ENCODE data around the gene KCNIP2. TPM values are rescaled to one million over a fixed set of nuclear protein-coding genes. Genes with fewer than 3 reads are reported as not detected.

KCNIP2 gene
- polyA plus RNA-seq, 3 donors: 3.8 to 8.4 (median 7.3) TPM

DNA sequence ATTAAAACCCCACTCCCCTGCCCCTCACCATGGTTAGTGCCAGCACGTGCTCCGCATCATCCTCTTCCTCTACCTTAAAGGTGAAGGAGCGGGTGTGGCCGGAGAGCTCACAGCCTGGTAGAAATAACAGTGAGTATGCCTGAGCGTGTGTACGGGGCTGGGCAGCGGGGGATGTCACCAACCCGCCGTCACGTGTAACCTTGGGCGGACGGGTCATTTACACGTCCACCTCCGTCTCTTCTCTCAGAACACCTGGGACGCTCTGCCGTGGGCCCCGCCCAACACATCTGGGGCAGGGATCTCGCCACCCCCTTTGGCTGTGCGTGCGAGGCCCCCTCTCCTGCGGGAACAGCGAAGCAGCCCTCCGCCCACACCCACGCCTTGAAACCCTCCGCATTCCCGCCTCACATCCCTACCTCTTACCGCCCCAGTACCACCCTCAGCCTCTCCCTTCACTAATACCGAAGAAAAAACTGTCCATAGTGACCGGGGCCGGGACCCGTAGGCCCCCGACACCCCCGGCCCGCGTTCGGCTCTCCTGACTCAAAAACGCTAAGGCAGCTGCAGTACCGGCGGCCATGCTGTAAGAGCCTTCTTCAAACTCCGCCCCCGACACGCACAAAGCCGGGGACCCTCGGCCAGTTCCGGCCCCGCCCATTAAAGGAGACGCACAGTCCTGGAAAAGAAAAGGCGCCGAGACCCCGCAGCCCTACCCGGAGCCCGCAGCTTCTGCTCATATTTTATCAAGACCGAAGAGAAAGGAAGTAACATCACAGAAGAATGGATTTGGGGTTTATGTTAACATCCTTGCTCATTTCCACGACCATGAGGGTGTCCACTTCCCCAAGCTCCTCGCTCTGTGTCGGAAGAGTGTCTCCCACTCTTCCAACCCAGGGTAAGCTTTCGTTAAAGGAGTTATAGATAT, 60.5 kb downstream of the KCNIP2 start, which contains the start of gene NPM3:
NPM3 (minus strand) TSS at position 636 of the 925 bp plus-strand sequence; CDS start at position 580, 56 bp downstream.
- DNase-seq: peak; percentile 87

DNA sequence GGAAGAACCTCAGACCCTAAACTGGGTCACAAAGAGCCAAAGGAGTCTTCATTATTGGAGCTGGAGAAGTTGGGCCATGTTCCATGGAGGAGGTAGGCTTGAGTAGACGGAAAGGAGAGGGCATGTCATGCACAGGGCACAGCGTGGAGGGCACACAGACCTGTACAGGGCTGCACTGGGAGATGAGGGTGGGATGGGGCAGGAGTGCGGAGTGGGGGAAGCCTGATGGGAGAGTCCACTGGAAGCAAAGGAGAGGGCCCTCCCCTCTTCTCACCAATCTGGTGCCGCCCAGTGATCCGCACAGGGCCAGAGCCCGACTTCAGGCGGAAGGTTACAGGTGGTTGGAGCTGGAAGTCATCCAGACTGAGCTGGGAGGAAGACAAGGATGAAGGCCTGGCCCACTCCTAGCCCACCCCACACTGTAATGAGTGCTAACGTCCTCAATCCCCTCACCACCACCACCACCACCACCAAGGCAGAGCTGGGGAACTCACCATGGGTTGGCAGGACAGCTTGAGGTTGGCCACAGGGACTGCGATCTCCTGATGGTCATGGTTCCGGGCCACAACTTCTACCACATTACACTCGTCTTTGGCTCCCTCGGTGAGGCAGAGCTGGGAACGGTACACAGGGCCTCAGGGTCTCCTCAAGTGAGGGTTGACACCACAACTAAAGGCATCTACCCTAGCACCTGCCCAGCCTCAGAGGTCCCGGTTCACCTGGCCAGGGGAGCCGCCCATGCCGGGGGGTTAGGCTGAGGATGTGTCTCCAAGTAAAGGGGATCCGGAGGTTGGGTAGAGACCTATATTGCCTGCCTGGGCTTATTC, 61.4 kb downstream of the KCNIP2 start:
- no peak for DNase-seq

GRCh38 chr10:101781655-101781983, 62.0 kb downstream of the KCNIP2 start:
- no peak for DNase-seq

- no peak for DNase-seq
These were observed 62.6 kb downstream of the KCNIP2 start for GRCh38 chr10:101780818-101781654.

GRCh38 chr10:101780187-101780817, 63.3 kb downstream of the KCNIP2 start:
- DNase-seq: no peak

DNA sequence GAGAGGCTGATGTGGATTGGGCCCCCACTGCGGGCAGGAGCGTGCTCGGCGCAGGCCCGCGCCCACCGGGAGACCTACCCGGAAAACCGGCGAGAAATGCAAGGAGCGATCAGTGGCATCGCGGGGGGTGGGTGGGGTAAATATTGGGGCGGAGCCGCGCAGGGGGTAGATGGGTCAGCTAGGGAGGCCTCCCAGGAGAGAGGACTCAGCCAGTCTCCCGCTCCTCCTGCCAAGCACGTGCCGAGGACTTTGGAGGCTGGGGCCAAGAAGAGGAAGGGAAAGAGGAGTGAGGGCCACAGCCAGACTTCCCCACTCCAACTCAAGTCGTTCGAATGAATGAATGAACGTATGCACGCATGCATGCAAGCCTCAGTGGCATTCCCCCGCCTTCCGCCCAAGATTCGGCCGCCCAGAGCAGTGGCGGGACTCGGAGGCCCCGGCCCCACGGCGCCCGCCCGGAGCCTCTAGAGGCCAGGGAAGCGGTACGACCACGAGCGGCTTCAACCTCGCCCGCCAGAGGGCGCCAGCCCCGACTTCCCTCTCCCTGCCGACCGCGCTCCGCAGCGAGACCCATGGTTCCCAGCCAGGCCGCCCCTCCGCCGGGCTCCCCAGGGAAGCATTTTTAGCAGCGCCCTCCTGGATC, 63.9 kb downstream of the KCNIP2 start:
- no peak for DNase-seq

DNA sequence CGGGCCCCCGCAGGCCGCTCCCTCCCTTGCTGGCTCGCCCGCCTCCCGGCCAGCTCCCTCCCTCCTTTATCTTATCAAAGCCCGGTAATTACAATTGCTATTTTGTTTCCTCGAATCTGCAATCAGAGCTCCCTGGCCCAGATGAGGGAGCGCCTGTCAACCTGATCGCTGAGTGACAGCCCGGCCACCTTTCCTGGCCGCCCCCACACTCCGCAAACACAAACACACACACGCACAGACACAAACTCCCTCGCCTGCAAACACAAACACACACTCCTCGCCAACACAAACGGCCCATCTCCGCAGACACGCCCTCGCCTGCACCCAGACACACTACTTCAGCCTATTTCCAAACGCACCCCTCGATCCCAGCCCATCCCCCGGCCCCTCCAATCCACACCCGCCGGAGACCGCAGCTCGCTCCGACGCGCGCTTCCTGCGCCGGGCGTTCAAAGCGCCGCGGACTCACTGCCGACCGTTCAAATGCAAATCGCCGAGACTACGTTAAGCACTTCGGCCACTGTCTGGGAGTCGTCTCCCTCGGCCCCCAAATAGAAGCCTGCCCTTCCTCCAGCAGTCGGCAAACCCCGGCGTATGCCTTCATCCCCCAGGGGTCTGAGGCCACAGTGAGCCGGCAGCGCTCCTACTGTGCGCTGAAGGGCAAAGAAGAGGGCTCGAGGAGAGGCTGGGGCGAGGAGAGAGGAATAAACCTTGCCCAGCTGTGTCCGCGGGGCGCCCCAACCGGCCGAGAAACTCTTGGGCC, 64.6 kb downstream of the KCNIP2 start:
- DNase-seq: no peak

- no peak for DNase-seq
These were observed 65.3 kb downstream of the KCNIP2 start for GRCh38 chr10:101778151-101778780.

GRCh38 chr10:101777619-101778145, 65.9 kb downstream of the KCNIP2 start:
- DNase-seq: no peak

DNA sequence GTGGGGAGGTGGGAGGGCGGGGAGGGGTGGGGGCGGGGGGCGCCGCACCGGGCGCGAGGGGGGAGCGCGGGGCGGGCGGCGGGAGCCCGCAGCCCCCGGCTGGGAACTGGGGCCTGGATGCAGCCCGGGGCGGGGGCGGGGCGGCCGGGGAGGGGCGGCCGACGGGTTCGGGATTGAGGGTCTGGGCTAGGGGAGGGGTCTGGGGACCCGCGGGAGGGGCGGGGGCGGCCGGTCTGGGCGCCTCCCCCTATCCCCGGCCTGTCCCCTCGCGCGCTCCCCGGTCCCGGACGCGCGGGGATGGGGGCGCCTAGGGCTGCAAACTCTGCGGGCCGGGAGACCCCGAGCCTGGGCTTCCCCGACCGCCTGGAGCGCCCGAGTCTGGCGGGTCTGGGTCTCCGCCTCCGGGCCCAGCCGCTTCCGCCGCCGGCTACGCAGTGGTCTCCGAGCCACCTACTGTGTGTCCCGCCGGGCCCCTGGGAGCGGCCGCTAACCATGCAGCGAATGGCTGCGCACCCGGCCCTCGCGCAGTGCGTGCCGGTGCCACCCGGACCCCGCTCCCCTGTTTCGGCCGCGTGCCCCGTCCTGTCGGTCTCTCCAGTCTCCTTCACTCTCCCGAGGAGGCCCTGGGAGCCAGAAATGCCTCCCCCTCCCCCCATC, 67.3 kb downstream of the KCNIP2 start:
- DNase-seq: no peak

Other genes with a start within 250 kb of the KCNIP2 start
- gene FBXW4, start 148.6 kb downstream of the KCNIP2 start, polyA plus RNA-seq (ENCODE audit: insufficient read length in 3 of 3): 10 to 100 TPM; 53.9 to 62.9 (median 56.9) TPM
- gene FGF8, start 67.7 kb downstream of the KCNIP2 start, polyA plus RNA-seq (ENCODE audit: insufficient read length in 3 of 3): 10 to 100 TPM in 2 of 3 donors, 1 to 10 TPM in 1; 7.8 to 10.4 (median 10.1) TPM
- gene NPM3, start 60.4 kb downstream of the KCNIP2 start, polyA plus RNA-seq (ENCODE audit: insufficient read length in 3 of 3): 10 to 100 TPM; 54.7 to 68.9 (median 58.2) TPM
- 100 to 1,000 TPM; 111 to 237 (median 214) TPM for gene OGA, start 25.4 kb downstream of the KCNIP2 start, polyA plus RNA-seq (ENCODE audit: insufficient read length in 3 of 3)
- 10 to 100 TPM; 16.6 to 20.0 (median 19.6) TPM for gene ARMH3, start 212.4 kb upstream of the KCNIP2 start, polyA plus RNA-seq (ENCODE audit: insufficient read length in 3 of 3)
- 10 to 100 TPM; 12.4 to 16.7 (median 15.9) TPM for gene HPS6, start 221.5 kb upstream of the KCNIP2 start, polyA plus RNA-seq (ENCODE audit: insufficient read length in 3 of 3)